Suprapubic skin (tissue), 4 donors: ENCODE measurements around the gene TOGARAM2. TPM values are rescaled to one million over a fixed set of nuclear protein-coding genes. Genes with fewer than 3 reads are reported as not detected.

ENCODE experiments used
- DNase-seq, 2 donors: peaks; one replicate each; pipeline ENCODE4 v3.0.0-alpha.2; 2019; ENCODE audit warnings: low spot score in 2 of 2
- H3K27ac ChIP-seq: fragments of 200-600 bp; sonication (generic); one replicate; pipeline ENCODE4 v1.5.1; 2019
- H3K27me3 ChIP-seq: fragments of 200-600 bp; sonication (generic); one replicate; pipeline ENCODE4 v1.5.1; 2019
- H3K36me3 ChIP-seq: fragments of 200-600 bp; sonication (generic); one replicate; pipeline ENCODE4 v1.5.1; 2019
- H3K4me1 ChIP-seq: fragments of 200-600 bp; sonication (generic); one replicate; pipeline ENCODE4 v1.5.1; 2019
- H3K4me3 ChIP-seq: fragments of 200-600 bp; sonication (generic); one replicate; pipeline ENCODE4 v1.5.1; 2019; ENCODE audit warnings: mild to moderate bottlenecking
- H3K9me3 ChIP-seq: fragments of 200-600 bp; sonication (generic); one replicate; pipeline ENCODE4 v1.5.1; 2019
- EP300 ChIP-seq: sonication (generic); formaldehyde crosslinking; IDR thresholded peaks from one replicate; pipeline ENCODE4 v1.6.1; 2017; ENCODE audit warnings: antibody characterized with exemption
- POLR2A ChIP-seq, 2 donors: fragments of 450-650 bp; IDR thresholded peaks; one replicate each; pipeline ENCODE4 v1.6.1; 2017; ENCODE audit warnings: antibody characterized with exemption in 2 of 2, mild to moderate bottlenecking in 2 of 2, moderate library complexity in 2 of 2
- POLR2AphosphoS5 ChIP-seq, 3 donors: sonication (generic); formaldehyde crosslinking; IDR thresholded peaks; one replicate each; pipeline ENCODE4 v1.6.1; 2017; ENCODE audit warnings: antibody characterized with exemption in 3 of 3
- WGBS: methylation state at CpG from one replicate; pipeline ENCODE4 v1.1.5; 2018; 5-methylcytosine and 5-hydroxymethylcytosine counted together
- total RNA-seq, 4 donors: library from RNA; depleted of rRNA; stranded (reverse); fragments of >200 nt; gene quantifications; one replicate each; pipeline ENCODE4 v1.1.0, GENCODE V29; 2016
- TF ChIP-seq, protein P1 (sequence below), 2 donors: fragments of 200-600 bp in 1 of 2; fragments of 450-650 bp in 1 of 2; sonication (generic) in 1 of 2; IDR thresholded peaks; one replicate each; pipeline ENCODE4 v1.5.1; 2016 to 2019; ENCODE audit warnings: antibody characterized with exemption in 2 of 2, mild to moderate bottlenecking in 1 of 2, moderate library complexity in 1 of 2

TOGARAM2 gene
- total RNA-seq, 4 donors from 2014 or later: 0.08 to 4.9 (median 1.4) TPM

DNA sequence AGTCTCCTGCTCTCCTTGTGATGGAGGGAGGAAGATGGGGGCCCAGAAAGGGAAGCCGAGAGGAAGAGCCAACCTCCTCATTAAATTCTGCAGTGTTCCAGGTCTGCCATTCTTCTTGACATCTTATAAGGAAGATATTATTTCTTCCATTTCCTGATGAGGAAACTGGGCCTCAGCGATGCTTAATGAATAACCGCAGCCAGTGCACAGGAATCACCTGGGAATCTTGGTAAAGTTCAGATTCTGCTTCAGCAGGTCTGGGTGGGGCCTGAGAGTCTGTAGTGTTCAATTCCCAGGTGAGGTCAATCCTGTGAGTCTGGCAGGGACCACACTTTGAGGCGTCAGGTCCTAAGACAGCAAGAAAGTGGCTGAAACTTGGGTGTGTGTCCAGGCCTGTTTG is 75.9 kb downstream of the TOGARAM2 start:
- Histone ChIP-seq H3K9me3 (no peaks in the 10 kb centered on the region), H3K27me3 (no peaks in the 10 kb centered on the region), H3K27ac (no peak overlapping the region), H3K4me1 (peaks cover 14% of the 10 kb centered on the region), H3K36me3 (no peaks in the 10 kb centered on the region), H3K4me3 (no peak overlapping the region)
- TF ChIP-seq, protein P1, sequence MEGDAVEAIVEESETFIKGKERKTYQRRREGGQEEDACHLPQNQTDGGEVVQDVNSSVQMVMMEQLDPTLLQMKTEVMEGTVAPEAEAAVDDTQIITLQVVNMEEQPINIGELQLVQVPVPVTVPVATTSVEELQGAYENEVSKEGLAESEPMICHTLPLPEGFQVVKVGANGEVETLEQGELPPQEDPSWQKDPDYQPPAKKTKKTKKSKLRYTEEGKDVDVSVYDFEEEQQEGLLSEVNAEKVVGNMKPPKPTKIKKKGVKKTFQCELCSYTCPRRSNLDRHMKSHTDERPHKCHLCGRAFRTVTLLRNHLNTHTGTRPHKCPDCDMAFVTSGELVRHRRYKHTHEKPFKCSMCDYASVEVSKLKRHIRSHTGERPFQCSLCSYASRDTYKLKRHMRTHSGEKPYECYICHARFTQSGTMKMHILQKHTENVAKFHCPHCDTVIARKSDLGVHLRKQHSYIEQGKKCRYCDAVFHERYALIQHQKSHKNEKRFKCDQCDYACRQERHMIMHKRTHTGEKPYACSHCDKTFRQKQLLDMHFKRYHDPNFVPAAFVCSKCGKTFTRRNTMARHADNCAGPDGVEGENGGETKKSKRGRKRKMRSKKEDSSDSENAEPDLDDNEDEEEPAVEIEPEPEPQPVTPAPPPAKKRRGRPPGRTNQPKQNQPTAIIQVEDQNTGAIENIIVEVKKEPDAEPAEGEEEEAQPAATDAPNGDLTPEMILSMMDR (IDR thresholded peaks at IDR 0.05): no peak
- TF ChIP-seq POLR2AphosphoS5 (IDR thresholded peaks at IDR 0.05): no peak
- TF ChIP-seq EP300: no peak
- TF ChIP-seq POLR2A (IDR thresholded peaks at IDR 0.05): no peak
- DNase-seq: no peak
- WGBS: 91% methylated on average over 4 of the region's 4 CpGs

DNA sequence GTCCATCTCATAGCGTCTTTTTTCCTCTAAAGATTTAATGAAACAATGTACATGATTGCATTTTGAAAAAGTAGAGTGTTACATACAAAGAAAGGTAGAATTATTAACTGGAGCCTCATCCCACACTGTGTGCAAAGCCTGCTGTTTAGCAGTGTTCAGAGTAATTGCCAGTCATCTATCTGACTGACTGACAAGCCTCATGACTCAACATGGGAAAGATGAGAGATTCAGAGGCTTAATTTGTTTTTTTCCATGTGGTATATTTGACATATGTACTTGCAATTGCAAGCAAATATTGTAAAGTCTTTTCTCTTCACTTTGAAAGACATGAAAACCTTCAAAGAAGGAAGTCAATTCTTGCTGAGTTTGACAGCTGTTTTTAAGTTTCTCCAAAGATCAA is 78.5 kb downstream of the TOGARAM2 start:
- 89% methylated on average over 1 of the region's 1 CpG for WGBS

DNA sequence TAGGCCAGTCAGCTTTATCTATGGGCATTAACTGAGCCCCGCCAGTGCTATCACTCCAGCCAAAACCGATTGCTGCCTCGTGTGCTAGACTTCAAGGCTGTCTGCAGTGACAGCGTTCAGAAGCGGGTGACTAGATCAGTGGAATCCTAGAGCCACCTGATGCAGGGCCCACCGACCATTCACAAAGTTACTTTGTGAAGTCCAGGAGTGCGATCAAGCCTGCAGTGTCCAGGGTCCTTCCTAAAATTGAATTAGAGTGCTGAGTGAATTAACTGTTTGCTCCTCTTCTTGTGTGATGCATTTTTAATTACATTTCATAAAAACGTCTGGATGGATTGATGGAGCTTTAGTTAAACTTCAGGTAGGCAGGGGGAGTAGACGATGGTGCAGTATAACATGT is 79.3 kb downstream of the TOGARAM2 start:
- Histone ChIP-seq H3K36me3 (no peaks in the 10 kb centered on the region), H3K4me3 (no peak overlapping the region), H3K4me1 (peaks cover 29% of the 10 kb centered on the region), H3K27ac (no peak overlapping the region), H3K9me3 (no peaks in the 10 kb centered on the region), H3K27me3 (no peaks in the 10 kb centered on the region)
- WGBS: 85% methylated on average over 9 of the region's 9 CpGs
- TF ChIP-seq POLR2AphosphoS5 (IDR thresholded peaks at IDR 0.05) (no peak), EP300 (no peak), POLR2A (IDR thresholded peaks at IDR 0.05) (no peak)
- TF ChIP-seq, protein P1 (IDR thresholded peaks at IDR 0.05): no peak
- DNase-seq: no peak

More for the DNA sequence above, 78.5 kb downstream of the TOGARAM2 start:
- no peak for DNase-seq
- peaks cover 20% of the 10 kb centered on the region for H3K4me1 ChIP-seq
- no peak overlapping the region for H3K4me3 ChIP-seq
- no peak overlapping the region for H3K27ac ChIP-seq
- H3K36me3 ChIP-seq: no peaks in the 10 kb centered on the region
- H3K9me3 ChIP-seq: no peaks in the 10 kb centered on the region
- H3K27me3 ChIP-seq: no peaks in the 10 kb centered on the region
- TF ChIP-seq EP300 (no peak), POLR2A (IDR thresholded peaks at IDR 0.05) (no peak), POLR2AphosphoS5 (IDR thresholded peaks at IDR 0.05) (no peak)
- TF ChIP-seq, protein P1 (IDR thresholded peaks at IDR 0.05): no peak

DNA sequence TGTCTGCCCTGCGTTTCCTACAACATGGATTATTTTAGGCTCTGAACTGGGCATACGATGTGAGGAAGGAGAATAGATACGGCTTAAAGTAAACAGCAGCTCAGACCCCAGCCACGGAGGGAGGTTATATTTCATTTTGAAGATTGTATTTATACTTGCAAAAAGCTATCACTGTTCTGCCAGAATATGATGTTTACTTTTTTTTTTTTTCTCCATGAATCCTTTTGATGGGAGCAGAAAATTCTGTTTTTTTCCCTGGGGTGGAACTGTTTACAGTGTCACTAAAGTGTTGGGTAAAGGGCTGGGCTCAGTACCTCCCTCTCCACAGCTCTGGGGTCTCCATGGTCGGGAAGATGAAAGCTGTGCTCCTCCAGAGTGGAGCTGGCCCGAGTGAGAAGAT is 80.1 kb downstream of the TOGARAM2 start:
- DNase-seq: no peak
- H3K36me3 ChIP-seq: no peaks in the 10 kb centered on the region
- no peak for TF ChIP-seq EP300
- TF ChIP-seq, protein P1 (IDR thresholded peaks at IDR 0.05): no peak
- no peak for TF ChIP-seq POLR2AphosphoS5 (IDR thresholded peaks at IDR 0.05)
- no peak for TF ChIP-seq POLR2A (IDR thresholded peaks at IDR 0.05)
- H3K9me3 ChIP-seq: no peaks in the 10 kb centered on the region
- H3K4me1 ChIP-seq: peaks cover 36% of the 10 kb centered on the region
- no peak overlapping the region for H3K4me3 ChIP-seq
- 83% methylated on average over 6 of the region's 6 CpGs for WGBS
- no peaks in the 10 kb centered on the region for H3K27me3 ChIP-seq
- H3K27ac ChIP-seq: no peak overlapping the region

DNA sequence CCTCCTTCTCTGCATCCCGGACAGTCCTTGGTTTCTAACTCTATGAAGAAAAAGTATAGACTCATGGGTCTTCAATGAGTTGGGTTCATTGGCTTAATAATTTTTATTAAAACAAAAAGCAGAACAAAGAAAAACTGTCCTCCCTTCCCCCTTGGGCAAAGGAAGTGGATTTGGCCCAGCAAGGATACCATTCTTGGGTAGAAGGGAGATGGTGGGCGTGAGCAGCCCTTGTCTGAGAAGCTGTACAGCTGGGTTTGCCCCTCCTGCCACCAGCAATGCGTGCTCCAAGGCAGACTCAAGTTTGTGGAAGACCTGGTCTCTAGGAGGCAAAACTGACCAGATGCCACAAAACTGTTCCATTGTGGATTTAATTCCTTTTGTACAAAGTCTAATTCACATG is 80.5 kb downstream of the TOGARAM2 start:
- H3K27ac ChIP-seq: no peak overlapping the region
- DNase-seq: no peak
- H3K27me3 ChIP-seq: no peaks in the 10 kb centered on the region
- 84% methylated on average over 3 of the region's 3 CpGs for WGBS
- TF ChIP-seq POLR2AphosphoS5 (IDR thresholded peaks at IDR 0.05) (no peak), POLR2A (IDR thresholded peaks at IDR 0.05) (no peak), EP300 (no peak)
- TF ChIP-seq, protein P1 (IDR thresholded peaks at IDR 0.05): no peak
- H3K9me3 ChIP-seq: no peaks in the 10 kb centered on the region
- no peak overlapping the region for H3K4me3 ChIP-seq
- H3K36me3 ChIP-seq: no peaks in the 10 kb centered on the region
- H3K4me1 ChIP-seq: peaks cover 40% of the 10 kb centered on the region
